ENCODE data around the gene TSPAN4.
A peak's percentile ranks its signal among the peaks of the same experiment; 100 is the strongest.

The TSPAN4 gene

GRCh38 chr11:842370-843002 lies at the start of gene TSPAN4, which contains the start of gene POLR2L:
Gene TSPAN4 (plus strand): TSS chr11:842852. CDS start chr11:850305, 7,453 bp downstream.
Gene POLR2L (minus strand): TSS chr11:842529. CDS start chr11:842508, 21 bp downstream.
- peak; percentile 83 for DNase-seq

- DNase-seq: no peak
Measured at GRCh38 chr11:792873-793272, 49.8 kb upstream of the TSPAN4 start.

- no peak for DNase-seq
Measured at GRCh38 chr11:793556-793955, 49.1 kb upstream of the TSPAN4 start.

GRCh38 chr11:794013-794765 lies 48.5 kb upstream of the TSPAN4 start:
- DNase-seq: no peak

- no peak for DNase-seq
Measured at GRCh38 chr11:794766-795633, 47.7 kb upstream of the TSPAN4 start.

GRCh38 chr11:795634-796564 lies 46.8 kb upstream of the TSPAN4 start:
- DNase-seq: peak; percentile 69

GRCh38 chr11:796565-797295 lies 45.9 kb upstream of the TSPAN4 start:
- no peak for DNase-seq

- peak; percentile 66 for DNase-seq
Measured at GRCh38 chr11:797296-798092, 45.2 kb upstream of the TSPAN4 start.

GRCh38 chr11:798093-798713 lies 44.4 kb upstream of the TSPAN4 start, which contains the start of gene SLC25A22:
Gene SLC25A22 (minus strand): TSS chr11:798281. CDS start chr11:795006, 3,275 bp downstream.
- DNase-seq: peak; percentile 80

GRCh38 chr11:799641-800316 lies 42.9 kb upstream of the TSPAN4 start:
- DNase-seq: no peak

GRCh38 chr11:800473-800872 lies 42.2 kb upstream of the TSPAN4 start:
- no peak for DNase-seq

GRCh38 chr11:801097-801780 lies 41.4 kb upstream of the TSPAN4 start:
- DNase-seq: no peak

- no peak for DNase-seq
Measured at GRCh38 chr11:802018-802617, 40.5 kb upstream of the TSPAN4 start.

- no peak for DNase-seq
Measured at GRCh38 chr11:802693-803466, 39.8 kb upstream of the TSPAN4 start.

- no peak for DNase-seq
Measured at GRCh38 chr11:803467-803742, 39.2 kb upstream of the TSPAN4 start.

GRCh38 chr11:803770-804598 lies 38.7 kb upstream of the TSPAN4 start:
- no peak for DNase-seq

- no peak for DNase-seq
Measured at GRCh38 chr11:804599-804964, 38.1 kb upstream of the TSPAN4 start.
